Fibroblast of gingiva (primary cell): ENCODE results near the gene C1QTNF2.

Source experiments
- DNase-seq: peaks from one replicate; pipeline ENCODE4 v3.0.0-alpha.2; 2011; ENCODE audit warnings: low read depth

The C1QTNF2 gene, protein sequence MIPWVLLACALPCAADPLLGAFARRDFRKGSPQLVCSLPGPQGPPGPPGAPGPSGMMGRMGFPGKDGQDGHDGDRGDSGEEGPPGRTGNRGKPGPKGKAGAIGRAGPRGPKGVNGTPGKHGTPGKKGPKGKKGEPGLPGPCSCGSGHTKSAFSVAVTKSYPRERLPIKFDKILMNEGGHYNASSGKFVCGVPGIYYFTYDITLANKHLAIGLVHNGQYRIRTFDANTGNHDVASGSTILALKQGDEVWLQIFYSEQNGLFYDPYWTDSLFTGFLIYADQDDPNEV

DNA sequence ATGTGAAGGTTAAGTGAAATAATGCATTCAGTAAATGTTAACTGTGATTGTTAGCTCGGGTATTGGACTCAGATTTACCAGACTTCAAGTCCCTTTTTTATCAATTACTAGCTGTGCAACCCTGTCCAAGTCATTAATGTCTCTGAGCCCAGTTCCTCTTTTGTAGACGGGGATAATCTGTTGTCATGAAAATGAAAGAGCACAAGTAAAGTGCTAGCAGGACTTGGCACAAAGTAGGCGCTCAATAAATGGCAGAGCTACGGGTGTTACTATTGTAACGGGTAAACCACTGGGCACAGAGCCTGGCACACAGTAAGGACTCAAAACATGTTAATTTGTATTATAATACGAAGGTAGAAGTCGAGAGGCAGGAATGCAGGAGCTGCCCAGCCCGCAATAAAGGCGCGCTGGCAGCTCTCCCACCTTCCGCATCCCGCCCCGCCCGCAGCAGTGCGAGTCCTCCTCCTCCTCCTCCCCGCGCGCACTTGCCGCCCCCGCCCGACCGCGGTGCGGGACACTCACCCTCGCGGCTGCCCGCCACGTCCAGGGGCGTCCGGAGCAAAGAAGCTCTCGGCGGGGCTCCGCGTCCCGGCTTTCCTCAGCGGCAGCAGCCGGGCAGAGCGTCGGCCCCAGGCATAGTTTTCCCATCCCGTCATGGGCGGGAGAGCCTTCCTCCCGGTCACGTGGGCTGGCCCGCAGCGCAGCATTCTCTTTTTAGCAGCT lies at the start of gene C1QTNF2:
Gene C1QTNF2, minus strand, starts transcription at position 637 of the 723 bp plus-strand sequence. CDS start 15,615 bp downstream, outside the sequence.
- peak; percentile 34 for DNase-seq

DNA sequence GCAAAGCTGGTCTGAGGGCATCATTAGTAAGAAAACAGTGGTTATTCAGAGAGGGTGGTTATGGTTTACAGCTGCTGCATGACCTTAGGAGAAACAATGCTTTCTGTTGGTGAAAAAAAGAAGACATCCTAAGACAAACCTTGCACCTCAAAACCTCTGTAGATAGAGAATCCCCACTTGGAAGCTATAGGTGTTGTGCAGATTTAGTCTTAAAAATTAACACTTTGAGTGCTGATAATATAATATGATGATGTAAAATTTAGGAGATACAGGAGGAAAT lies 49.8 kb upstream of the C1QTNF2 start:
- no peak for DNase-seq

DNA sequence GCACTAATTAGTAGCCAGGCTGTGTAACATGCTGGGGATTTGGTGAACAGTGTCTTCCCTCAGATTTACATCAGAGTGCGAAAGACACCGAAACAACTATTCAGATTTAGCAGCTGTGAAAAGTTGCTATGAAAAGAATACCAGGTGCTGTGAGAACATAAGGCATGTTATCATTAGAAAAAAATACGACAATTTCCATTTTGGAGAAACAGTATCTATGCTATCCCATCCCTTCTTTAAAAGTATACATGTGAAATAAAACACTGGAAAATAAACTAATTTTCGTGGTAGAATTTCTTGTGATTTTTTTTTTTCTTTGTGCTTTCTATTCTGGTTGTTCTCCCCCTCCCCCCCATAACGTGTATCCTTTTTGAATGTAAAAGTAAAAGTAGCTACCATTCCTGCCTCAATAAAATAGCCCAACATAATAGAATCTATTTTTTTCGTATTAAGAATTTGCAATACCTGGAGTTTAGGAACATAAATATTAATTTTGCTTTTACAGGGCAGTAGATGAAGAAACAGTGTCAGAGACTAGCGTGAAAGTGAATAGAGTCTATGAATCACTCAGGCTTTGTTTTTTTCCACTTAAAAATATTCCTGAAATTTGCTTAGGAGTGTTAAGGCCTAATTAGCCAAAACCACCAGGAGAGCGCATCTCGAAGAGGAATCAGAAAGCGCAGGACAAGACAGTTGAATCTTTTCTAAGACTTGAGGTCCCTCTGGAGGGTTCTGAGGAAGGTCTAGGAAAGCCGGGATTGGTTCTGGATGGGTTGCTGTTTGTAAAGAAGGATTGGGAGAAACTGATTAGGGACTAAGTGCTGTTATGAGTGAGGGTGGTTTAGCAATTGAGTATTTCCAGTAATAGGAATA lies 49.3 kb upstream of the C1QTNF2 start:
- no peak for DNase-seq

DNA sequence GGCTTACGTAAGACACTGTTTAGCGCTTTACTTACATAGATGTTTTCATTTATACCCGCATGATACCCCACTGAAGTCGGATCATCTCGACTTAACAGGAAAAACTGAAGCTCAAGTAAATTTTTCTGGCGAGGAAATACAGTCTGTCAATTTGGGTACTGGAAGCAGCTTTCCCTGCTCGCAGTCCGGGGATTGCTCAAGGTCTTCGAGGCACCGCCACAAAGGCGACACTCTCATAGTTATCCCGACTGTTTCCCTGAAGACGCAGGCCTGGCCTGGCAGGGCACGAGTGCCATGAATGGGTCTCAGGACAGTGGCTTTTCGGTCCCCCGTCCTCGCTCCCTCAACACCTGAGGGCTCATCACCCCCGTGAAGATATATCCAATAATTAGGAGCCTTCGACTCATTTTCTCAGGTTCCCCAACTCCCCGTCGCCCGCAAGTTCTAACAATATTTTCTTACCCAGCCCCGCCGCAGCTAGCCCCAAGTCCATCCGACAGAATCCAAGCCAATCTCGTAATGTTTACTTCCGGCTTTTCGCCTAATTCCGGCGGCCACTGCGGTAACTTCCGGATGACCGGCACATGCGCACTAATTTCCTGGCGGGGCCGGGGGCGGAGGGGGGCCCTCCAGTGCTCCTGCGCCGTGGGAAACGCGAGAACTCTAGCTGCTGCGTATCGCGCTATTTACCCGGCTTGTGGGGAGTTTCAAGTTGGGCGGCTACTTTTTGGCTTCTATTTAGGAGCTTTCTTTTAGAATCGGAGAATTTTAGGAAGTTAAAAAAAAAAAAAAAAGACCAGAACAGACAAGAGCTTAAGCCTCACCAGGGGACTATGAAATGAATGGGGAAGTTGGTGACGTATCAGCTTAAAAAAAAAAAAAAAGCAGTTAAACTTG lies 48.4 kb upstream of the C1QTNF2 start, which contains the start of gene SLU7:
Gene SLU7, minus strand, starts transcription at position 521 of the 897 bp plus-strand sequence. CDS start 3,787 bp downstream, outside the sequence.
- DNase-seq: peak; percentile 95

DNA sequence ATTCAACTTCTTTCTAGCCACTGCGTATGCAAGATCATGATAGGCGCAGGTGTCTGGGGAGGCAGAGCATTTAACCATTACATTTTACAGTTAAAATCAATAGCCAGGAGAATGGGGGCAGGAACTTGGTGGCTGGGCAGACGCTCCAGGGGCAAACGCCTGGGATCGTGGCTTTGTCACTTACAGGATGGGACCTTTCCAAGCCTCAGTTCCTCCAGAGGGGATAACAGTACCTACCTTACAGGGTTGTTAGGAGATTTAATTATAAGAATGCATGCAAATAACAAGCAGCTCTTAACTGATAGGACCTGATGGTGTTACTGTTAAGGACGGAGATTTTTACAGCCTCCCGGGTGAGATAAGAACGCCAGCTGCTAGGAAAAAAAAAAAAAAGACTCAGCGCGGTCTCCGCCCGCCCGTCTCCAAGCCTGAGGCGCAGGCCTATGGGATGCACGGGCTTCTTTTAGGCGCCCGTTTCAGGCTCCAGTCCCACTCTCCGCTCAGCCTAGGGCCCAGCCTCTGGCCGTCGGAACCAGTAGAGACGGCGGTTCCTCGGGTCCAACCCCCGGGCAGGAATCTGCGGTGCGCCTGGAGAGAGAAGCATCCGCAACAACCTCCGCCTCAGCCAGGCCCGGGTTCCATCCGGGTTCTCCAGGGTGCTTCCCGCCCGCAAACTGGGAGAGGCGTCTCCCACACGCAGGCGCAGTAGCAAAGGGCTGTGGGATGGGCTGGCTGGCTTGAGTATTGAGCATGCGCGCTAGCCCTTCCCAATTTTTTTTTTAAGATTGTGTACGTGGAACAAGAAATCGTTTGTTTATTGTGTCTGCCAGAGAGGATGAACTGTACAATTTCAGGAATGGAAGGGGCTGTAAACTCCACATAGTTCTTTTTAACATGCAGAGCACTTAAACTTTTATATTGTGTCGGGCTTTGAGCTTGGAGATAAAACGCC lies 29.3 kb upstream of the C1QTNF2 start, which contains the start of gene FAM200C:
Gene FAM200C, minus strand, starts transcription at position 653 of the 952 bp plus-strand sequence. CDS start 4,564 bp downstream, outside the sequence.
- DNase-seq: peak; percentile 91

DNA sequence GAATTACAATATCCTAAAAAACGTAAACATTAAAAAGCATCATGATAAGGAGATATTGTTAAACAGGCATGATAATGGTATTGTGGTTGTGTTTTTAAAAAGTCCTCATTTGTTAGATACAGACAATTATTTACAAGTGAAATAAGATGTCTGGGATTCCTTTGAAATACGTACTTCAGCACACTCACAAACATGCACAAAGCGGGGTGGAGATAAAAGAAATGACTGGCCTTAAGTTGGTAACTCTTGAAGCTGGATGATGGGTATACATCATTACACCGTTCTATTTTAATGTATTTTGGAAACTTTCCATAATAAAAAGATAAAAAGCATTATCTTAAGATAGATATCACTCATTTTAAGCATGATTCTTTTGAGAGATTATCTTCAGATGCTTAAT lies 28.4 kb upstream of the C1QTNF2 start:
- peak; percentile 28 for DNase-seq

DNA sequence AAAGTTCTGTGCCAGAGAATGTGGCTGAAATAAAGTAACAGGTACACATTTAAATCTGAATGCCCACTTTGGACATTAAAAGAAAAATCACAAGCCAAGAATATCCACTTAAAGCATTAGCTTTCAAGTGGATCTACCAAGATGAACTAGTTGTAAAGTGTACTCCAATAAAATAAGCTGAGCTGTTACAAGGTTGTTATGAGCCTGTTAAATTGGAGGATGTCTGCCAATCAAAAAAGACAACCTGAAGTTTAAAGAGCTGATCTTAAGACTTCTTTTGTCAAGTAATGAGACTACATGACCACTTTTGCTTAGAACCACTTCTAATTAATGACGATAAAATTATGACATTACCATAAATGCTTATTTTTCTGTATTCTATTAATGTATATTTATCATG lies 27.1 kb upstream of the C1QTNF2 start:
- no peak for DNase-seq

DNA sequence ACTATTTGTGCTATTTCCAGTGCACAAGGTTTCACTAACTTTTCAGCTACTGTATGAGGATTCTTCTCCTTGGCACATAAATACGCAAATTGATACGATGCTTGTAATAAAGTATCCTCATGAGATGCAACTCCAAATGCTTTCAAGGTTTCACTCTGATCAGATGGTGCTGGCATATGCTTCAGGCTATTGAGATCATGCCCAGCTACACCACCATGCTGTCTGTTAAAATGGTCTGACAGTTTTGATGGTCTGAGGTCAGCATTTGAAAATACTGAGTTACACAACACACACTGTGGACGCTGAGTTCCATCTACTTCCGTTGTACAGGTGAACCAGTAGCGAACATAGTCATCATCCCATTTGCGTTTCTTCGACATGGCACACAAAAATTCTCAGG lies 24.7 kb upstream of the C1QTNF2 start:
- DNase-seq: no peak

DNA sequence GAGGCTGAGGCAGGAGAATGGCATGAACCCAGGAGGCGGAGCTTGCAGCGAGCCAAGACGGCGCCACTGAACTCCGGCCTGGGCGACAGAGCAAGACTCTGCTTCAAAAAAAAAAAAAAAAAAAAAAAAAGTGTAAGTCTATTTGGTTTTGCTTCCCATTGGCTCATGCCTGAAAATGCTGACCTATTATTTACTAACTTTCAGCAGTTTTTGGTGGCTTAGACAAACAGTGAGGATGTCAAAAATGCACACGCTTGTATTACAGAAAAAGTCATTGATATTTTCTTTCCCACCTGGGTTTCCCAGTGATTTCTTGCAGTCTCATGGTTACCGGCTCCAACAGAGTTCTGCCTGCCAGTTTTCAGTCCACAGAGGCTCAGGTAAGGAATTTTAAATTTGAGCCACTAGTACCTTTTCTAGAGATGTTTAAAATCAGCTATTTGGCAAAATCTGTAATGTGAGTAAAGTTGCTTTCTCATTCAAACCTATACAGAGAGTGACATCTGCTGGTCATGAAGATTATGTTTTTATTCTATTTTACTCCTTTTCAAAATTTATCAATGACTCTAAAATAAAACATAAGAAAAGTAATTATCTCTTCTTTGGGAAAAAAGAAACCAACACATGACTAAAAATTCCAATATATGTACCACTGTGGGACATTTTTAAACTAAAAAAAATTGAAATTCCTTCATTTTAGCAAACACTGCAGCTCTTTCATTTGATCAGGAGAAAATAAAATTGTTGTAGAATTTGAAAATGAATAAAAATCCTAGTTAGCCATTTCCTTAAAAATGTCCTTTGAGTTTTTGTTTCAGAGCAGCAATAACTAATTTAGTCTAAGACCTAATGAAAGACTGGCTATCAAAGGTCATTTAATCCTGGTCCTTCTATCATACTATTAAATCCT lies 20.6 kb upstream of the C1QTNF2 start:
- DNase-seq: no peak

DNA sequence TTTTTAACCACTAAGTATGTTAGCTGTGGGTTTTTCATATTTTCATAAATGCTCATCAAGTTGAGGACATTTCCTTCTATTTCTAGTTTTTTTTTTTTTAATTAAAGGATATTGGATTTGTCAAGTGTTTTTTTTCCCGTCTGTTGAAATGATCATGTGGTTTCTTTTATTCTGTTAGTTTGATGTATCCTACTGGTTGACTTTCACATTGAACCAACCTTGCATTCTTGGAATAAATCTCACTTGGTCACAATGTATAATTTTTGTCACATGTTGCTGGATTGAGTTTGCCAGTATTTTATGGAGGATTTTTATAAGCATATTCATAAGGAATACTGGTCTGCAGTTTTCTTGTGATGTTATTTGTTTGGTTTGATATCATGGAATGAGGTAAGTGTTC lies 17.0 kb upstream of the C1QTNF2 start:
- no peak for DNase-seq

DNA sequence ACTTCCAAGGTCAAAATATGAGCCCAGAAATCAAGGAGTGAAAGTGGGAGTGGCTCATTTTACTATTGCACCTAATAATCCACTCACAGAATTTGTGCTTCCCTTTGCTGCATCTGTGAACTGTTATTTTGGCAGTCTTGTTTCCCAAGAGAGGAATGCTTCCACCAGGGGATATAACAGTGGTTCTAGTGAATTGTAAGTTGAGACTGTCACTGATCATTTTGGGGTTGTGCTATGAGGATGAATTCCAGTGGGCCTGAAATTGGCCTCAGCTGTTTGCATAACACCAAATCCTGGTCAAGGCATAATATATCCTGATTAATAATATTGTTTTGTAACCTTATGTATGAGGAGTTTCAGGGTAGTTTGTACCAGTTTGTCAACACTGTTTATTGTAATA lies 15.1 kb upstream of the C1QTNF2 start:
- peak; percentile 44 for DNase-seq

DNA sequence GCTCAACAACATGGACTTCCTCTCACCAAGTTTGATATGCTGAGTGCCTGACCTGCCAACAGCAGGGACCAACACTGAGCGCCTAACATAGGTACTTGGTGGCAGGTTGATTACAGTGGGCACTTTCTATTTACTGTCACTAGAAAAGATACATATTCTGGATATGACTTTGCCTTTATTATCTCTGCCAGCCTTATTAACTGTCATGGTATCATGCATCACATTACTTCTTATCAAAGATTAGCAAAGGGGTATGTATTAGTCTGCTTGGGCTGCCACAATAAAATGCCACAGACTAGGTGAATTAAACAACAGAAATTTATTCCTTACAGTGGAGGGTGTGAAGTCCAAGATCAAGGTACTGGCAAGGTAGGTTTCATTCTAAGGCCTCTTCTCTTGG lies 14.3 kb upstream of the C1QTNF2 start:
- no peak for DNase-seq

DNA sequence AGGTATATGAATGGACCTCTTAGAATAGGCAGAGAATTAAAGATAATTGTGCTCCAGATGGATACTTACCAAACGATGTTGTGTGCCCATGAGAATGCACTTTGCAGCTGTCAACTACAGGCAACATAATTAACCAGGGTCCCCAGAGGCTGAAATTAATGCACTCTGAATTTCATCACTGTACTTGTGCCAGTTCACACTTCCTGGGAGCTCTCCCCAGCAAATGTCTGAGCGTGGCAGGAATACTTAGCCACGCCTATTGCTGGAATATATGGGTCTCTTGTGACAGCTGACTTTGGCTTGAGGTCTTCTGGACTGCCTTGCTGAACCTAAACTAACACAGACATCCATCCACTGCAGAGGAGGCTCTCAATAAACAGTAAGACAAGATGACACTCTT lies 11.9 kb upstream of the C1QTNF2 start:
- no peak for DNase-seq

DNA sequence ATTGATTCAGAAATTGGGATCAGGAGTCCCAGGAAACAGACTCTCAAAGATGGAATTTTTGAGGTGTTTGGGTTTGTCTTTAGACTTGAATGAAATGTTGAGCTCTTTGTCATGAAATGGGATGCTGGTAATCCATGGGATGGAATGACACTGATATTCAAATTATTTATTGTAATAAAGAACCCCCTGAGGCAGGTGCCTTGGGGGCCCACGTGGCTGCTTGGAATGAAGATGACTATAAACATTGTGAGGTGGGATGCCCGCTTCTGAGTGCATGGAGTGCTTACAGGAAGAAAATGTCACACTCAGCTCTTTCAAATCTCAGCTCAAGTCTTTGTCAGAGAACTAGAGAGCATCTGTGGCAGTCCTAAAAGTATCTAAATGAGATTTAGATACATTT lies 9.6 kb upstream of the C1QTNF2 start:
- no peak for DNase-seq

DNA sequence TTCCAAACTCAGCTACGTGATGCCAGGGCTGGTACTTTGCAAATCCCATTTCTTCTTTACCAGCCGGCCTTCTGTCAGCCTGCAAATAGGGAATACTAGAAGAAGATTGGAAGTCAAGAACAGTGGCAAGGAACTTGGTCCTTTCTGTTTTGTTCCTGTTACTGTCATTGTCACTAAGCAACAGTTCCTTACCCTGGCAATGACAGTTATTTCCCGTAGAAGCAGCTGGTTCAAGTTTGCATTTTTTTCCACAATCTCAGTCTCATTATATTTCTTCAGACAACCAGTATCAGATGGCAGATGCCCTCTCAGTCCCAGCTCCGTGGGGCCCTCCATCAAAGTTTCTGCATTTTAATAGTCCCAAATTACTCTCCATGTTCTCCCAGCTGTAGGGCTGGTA lies 9.1 kb upstream of the C1QTNF2 start:
- peak; percentile 60 for DNase-seq

DNA sequence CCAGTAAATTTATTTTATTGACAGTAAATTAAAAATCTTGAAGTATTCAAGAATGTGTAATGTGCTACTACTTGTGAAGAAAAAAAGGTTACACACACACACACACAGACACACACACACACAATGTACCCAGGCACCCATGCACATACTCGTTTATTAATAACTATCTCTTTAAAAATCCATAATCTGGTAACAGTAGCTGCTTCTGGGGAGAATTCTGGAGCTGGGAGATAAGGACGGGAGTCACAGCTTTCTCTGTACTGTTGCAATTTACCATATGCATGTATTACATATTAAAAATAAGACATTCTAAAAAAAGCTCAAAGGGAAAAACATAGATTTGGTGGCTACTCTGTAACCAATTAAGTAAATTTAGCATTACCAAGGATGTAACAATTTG lies 7.9 kb upstream of the C1QTNF2 start:
- DNase-seq: no peak

DNA sequence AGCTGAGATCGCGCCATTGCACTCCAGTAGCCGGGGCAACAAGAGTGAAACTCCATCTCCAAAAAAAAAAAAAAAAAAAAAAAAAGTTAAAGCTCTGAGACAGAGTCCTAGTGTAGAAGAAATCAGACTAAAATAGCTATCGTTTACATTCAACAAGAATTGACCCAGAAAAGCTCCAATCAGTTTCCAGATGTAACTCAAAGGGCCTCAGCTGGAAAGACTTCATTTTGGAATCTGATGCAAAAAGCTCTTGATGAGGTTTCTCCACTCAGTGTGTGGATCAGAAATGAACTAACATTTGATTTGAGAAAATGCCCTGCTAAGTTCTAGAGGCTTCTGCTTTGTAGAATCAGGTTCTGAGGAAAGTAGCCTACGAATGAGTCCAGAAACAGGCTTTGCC lies 7.2 kb upstream of the C1QTNF2 start:
- DNase-seq: peak; percentile 11

DNA sequence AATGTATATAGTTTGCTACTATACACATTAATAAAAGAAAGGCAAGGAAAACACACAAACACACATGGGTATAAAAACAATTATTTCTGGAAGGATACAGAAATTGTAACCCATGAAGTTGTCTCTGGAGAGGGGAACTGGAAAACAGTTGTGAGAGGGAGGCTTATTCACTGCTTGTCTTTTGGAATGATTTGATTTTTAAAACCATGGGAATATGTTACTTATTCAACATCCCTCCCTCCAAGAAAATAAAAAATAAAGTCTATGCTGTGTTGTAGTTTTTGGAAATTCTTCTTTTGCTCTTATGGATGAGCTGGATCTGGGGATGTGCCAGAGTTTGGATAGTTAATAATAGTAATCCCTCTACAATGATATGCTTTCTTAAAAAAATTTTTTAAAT lies 6.0 kb upstream of the C1QTNF2 start:
- no peak for DNase-seq

DNA sequence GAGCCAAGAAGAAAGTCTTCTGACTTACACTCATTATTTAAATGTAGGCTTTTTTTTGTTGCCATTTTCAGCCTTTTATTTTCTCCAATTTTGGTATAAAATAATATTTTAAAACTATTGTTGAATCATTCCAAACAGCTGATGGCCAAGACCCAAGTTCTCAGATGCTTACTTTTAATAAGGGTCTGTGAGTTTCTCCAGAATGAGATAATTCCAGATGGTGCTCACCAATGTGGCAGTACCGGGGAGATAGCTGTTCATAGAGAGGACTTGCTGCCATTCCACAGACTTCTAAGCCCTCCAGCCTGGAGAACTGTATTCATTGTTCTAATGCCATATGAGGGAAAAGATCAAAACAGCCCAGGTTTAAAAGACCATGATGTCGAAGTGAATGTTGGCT lies 5.3 kb upstream of the C1QTNF2 start:
- no peak for DNase-seq
